Measurements from ENCODE around the gene NABP2. TPM values are rescaled to one million over a fixed set of nuclear protein-coding genes. Genes with fewer than 3 reads are reported as not detected.

Gene NABP2
- 22.9 TPM for polyA plus RNA-seq (2013, experiment 1 of 2)
- 23.2 TPM for polyA plus RNA-seq (2013, experiment 2 of 2)

GRCh38 chr12:56224102-56224701, at the start of gene NABP2:
Gene NABP2, plus strand, starts transcription at chr12:56224342. Its CDS starts 515 bp downstream, at chr12:56224857.
- Histone ChIP-seq H3K27ac (ENCODE audit: low read depth, low read length) (peak within 1 kb of the TSS; percentile 25), H3K4me3 (ENCODE audit: low read length) (peak within 1 kb of the TSS; percentile 44), H2BK5ac (ENCODE audit: low read length) (no peak within 1 kb of the TSS), H3K4ac (ENCODE audit: low read depth, low read length) (peak within 1 kb of the TSS; percentile 58), H3K79me1 (ENCODE audit: low read length) (no peaks in the 10 kb centered on the region), H2BK120ac (ENCODE audit: low read depth, low read length) (no peak within 1 kb of the TSS), H3K27me3 (ENCODE audit: insufficient read depth, low read length, poor library complexity) (no peaks in the 10 kb centered on the region), H4K5ac (ENCODE audit: low read length) (peak within 1 kb of the TSS; percentile 74), H2BK15ac (replicated peaks; ENCODE audit: low read depth) (peak within 1 kb of the TSS; percentile 42), H3K23ac (ENCODE audit: low read length) (no peak within 1 kb of the TSS), H3K36me3 (ENCODE audit: control insufficient read depth, insufficient read depth, low read length) (no peaks in the 10 kb centered on the region), H2AK5ac (ENCODE audit: low read length) (no peak within 1 kb of the TSS), H3K56ac (ENCODE audit: low read length) (peak within 1 kb of the TSS; percentile 90), H4K8ac (ENCODE audit: low read depth, low read length) (peak within 1 kb of the TSS; percentile 15), H3K4me1 (ENCODE audit: control insufficient read depth, low read depth, low read length) (no peaks in the 10 kb centered on the region), H3K9ac (ENCODE audit: low read length) (peak within 1 kb of the TSS; percentile 72), H3K18ac (ENCODE audit: low read length) (peak within 1 kb of the TSS; percentile 63), H3K4me2 (ENCODE audit: low read length) (peak within 1 kb of the TSS; percentile 20), H3K79me2 (ENCODE audit: control insufficient read depth, insufficient read depth, low read length) (peaks cover 10% of the 10 kb centered on the region)
- no CpG with 5 or more reads among the region's 41 CpGs for WGBS (ENCODE audit: extremely low coverage, insufficient coverage, low lambda C conversion rate)
- peak; percentile 99 for DNase-seq

- H3K9ac ChIP-seq (ENCODE audit: low read length) = no peak overlapping the region
- H2BK15ac ChIP-seq (replicated peaks; ENCODE audit: low read depth) = no peak overlapping the region
- no peak for DNase-seq
- no peak overlapping the region for H3K18ac ChIP-seq (ENCODE audit: low read length)
- H2AK5ac ChIP-seq (ENCODE audit: low read length) = no peak overlapping the region
- no peaks in the 10 kb centered on the region for H3K4me1 ChIP-seq (ENCODE audit: control insufficient read depth, low read depth, low read length)
- no peak overlapping the region for H2BK120ac ChIP-seq (ENCODE audit: low read depth, low read length)
- H3K79me2 ChIP-seq (ENCODE audit: control insufficient read depth, insufficient read depth, low read length) = no peaks in the 10 kb centered on the region
- H3K56ac ChIP-seq (ENCODE audit: low read length) = no peak overlapping the region
- H4K5ac ChIP-seq (ENCODE audit: low read length) = no peak overlapping the region
- no peak overlapping the region for H3K27ac ChIP-seq (ENCODE audit: low read depth, low read length)
- no peaks in the 10 kb centered on the region for H3K27me3 ChIP-seq (ENCODE audit: insufficient read depth, low read length, poor library complexity)
- H3K36me3 ChIP-seq (ENCODE audit: control insufficient read depth, insufficient read depth, low read length) = peaks cover 23% of the 10 kb centered on the region
- no peak overlapping the region for H3K4me2 ChIP-seq (ENCODE audit: low read length)
- H3K4ac ChIP-seq (ENCODE audit: low read depth, low read length) = no peak overlapping the region
- H4K8ac ChIP-seq (ENCODE audit: low read depth, low read length) = no peak overlapping the region
- H3K23ac ChIP-seq (ENCODE audit: low read length) = no peak overlapping the region
- H3K4me3 ChIP-seq (ENCODE audit: low read length) = no peak overlapping the region
- no peak overlapping the region for H2BK5ac ChIP-seq (ENCODE audit: low read length)
- H3K79me1 ChIP-seq (ENCODE audit: low read length) = no peaks in the 10 kb centered on the region
- no CpG with 5 or more reads among the region's 3 CpGs for WGBS (ENCODE audit: extremely low coverage, insufficient coverage, low lambda C conversion rate)
These were observed 45.8 kb upstream of the NABP2 start for GRCh38 chr12:56178347-56178746.

- Histone ChIP-seq H3K9ac (ENCODE audit: low read length) (no peak overlapping the region), H3K79me2 (ENCODE audit: control insufficient read depth, insufficient read depth, low read length) (peaks cover 26% of the 10 kb centered on the region), H4K8ac (ENCODE audit: low read depth, low read length) (no peak overlapping the region), H3K56ac (ENCODE audit: low read length) (no peak overlapping the region), H4K5ac (ENCODE audit: low read length) (no peak overlapping the region), H2BK5ac (ENCODE audit: low read length) (no peak overlapping the region), H3K4me1 (ENCODE audit: control insufficient read depth, low read depth, low read length) (peaks cover 5% of the 10 kb centered on the region), H3K23ac (ENCODE audit: low read length) (no peak overlapping the region), H3K36me3 (ENCODE audit: control insufficient read depth, insufficient read depth, low read length) (peaks cover 10% of the 10 kb centered on the region), H3K79me1 (ENCODE audit: low read length) (peaks cover 10% of the 10 kb centered on the region), H3K4me2 (ENCODE audit: low read length) (no peak overlapping the region), H3K27me3 (ENCODE audit: insufficient read depth, low read length, poor library complexity) (no peaks in the 10 kb centered on the region), H3K18ac (ENCODE audit: low read length) (no peak overlapping the region), H3K4me3 (ENCODE audit: low read length) (no peak overlapping the region), H3K27ac (ENCODE audit: low read depth, low read length) (no peak overlapping the region), H2AK5ac (ENCODE audit: low read length) (no peak overlapping the region), H2BK15ac (replicated peaks; ENCODE audit: low read depth) (no peak overlapping the region), H2BK120ac (ENCODE audit: low read depth, low read length) (no peak overlapping the region), H3K4ac (ENCODE audit: low read depth, low read length) (no peak overlapping the region)
- no CpG with 5 or more reads among the region's 2 CpGs for WGBS (ENCODE audit: extremely low coverage, insufficient coverage, low lambda C conversion rate)
- no peak for DNase-seq
These were observed 37.2 kb upstream of the NABP2 start for GRCh38 chr12:56186957-56187356.

GRCh38 chr12:56188131-56188777, 35.9 kb upstream of the NABP2 start:
- Histone ChIP-seq H2BK15ac (replicated peaks; ENCODE audit: low read depth) (no peak overlapping the region), H3K4ac (ENCODE audit: low read depth, low read length) (no peak overlapping the region), H2BK120ac (ENCODE audit: low read depth, low read length) (no peak overlapping the region), H3K27me3 (ENCODE audit: insufficient read depth, low read length, poor library complexity) (no peaks in the 10 kb centered on the region), H3K4me1 (ENCODE audit: control insufficient read depth, low read depth, low read length) (peaks cover 5% of the 10 kb centered on the region), H3K56ac (ENCODE audit: low read length) (peak overlapping the region; percentile 94), H3K27ac (ENCODE audit: low read depth, low read length) (peak overlapping the region; percentile 78), H4K5ac (ENCODE audit: low read length) (no peak overlapping the region), H2AK5ac (ENCODE audit: low read length) (no peak overlapping the region), H3K9ac (ENCODE audit: low read length) (peak overlapping the region; percentile 78), H3K23ac (ENCODE audit: low read length) (no peak overlapping the region), H3K79me2 (ENCODE audit: control insufficient read depth, insufficient read depth, low read length) (peaks cover 26% of the 10 kb centered on the region), H3K79me1 (ENCODE audit: low read length) (peaks cover 10% of the 10 kb centered on the region), H3K4me2 (ENCODE audit: low read length) (peak overlapping the region; percentile 78), H2BK5ac (ENCODE audit: low read length) (no peak overlapping the region), H3K36me3 (ENCODE audit: control insufficient read depth, insufficient read depth, low read length) (peaks cover 10% of the 10 kb centered on the region), H3K4me3 (ENCODE audit: low read length) (peak overlapping the region; percentile 95), H4K8ac (ENCODE audit: low read depth, low read length) (no peak overlapping the region), H3K18ac (ENCODE audit: low read length) (peak overlapping the region; percentile 97)
- peak; percentile 75 for DNase-seq
- no CpG with 5 or more reads among the region's 10 CpGs for WGBS (ENCODE audit: extremely low coverage, insufficient coverage, low lambda C conversion rate)

- peak overlapping the region; percentile 75 for H3K23ac ChIP-seq (ENCODE audit: low read length)
- no peak overlapping the region for H4K5ac ChIP-seq (ENCODE audit: low read length)
- H2BK15ac ChIP-seq (replicated peaks; ENCODE audit: low read depth) = no peak overlapping the region
- no CpG with 5 or more reads among the region's 17 CpGs for WGBS (ENCODE audit: extremely low coverage, insufficient coverage, low lambda C conversion rate)
- peaks cover 8% of the 10 kb centered on the region for H3K79me1 ChIP-seq (ENCODE audit: low read length)
- H3K36me3 ChIP-seq (ENCODE audit: control insufficient read depth, insufficient read depth, low read length) = peaks cover 7% of the 10 kb centered on the region
- H3K4me1 ChIP-seq (ENCODE audit: control insufficient read depth, low read depth, low read length) = peaks cover 5% of the 10 kb centered on the region
- no peaks in the 10 kb centered on the region for H3K27me3 ChIP-seq (ENCODE audit: insufficient read depth, low read length, poor library complexity)
- H3K18ac ChIP-seq (ENCODE audit: low read length) = peak overlapping the region; percentile 97
- H2BK5ac ChIP-seq (ENCODE audit: low read length) = peak overlapping the region; percentile 32
- peaks cover 26% of the 10 kb centered on the region for H3K79me2 ChIP-seq (ENCODE audit: control insufficient read depth, insufficient read depth, low read length)
- peak overlapping the region; percentile 78 for H3K4me2 ChIP-seq (ENCODE audit: low read length)
- H4K8ac ChIP-seq (ENCODE audit: low read depth, low read length) = no peak overlapping the region
- peak overlapping the region; percentile 78 for H3K9ac ChIP-seq (ENCODE audit: low read length)
- DNase-seq = peak; percentile 42
- H2AK5ac ChIP-seq (ENCODE audit: low read length) = no peak overlapping the region
- H3K4ac ChIP-seq (ENCODE audit: low read depth, low read length) = peak overlapping the region; percentile 60
- no peak overlapping the region for H2BK120ac ChIP-seq (ENCODE audit: low read depth, low read length)
- peak overlapping the region; percentile 78 for H3K27ac ChIP-seq (ENCODE audit: low read depth, low read length)
- peak overlapping the region; percentile 94 for H3K56ac ChIP-seq (ENCODE audit: low read length)
- peak overlapping the region; percentile 95 for H3K4me3 ChIP-seq (ENCODE audit: low read length)
These were observed 35.4 kb upstream of the NABP2 start for GRCh38 chr12:56188778-56189098.

All from mesendoderm (in vitro differentiated cells).